ENCODE results near the gene ARHGEF18.

Gene ARHGEF18

GRCh38 chr19:7393939-7394730 is 45.4 kb downstream of the ARHGEF18 start:
- DNase-seq (ENCODE audit: low read depth), result no peak
- TF ChIP-seq CTCF (IDR thresholded peaks at IDR 0.05; ENCODE audit: control insufficient read depth, insufficient read depth, low read depth, low read length, missing control alignments), result no peak
- peak overlapping the region; percentile 69 for H3K4me3 ChIP-seq (ENCODE audit: control insufficient read depth, low read depth, low read length)

GRCh38 chr19:7394731-7395359 is 46.1 kb downstream of the ARHGEF18 start:
- no peak for TF ChIP-seq CTCF (IDR thresholded peaks at IDR 0.05; ENCODE audit: control insufficient read depth, insufficient read depth, low read depth, low read length, missing control alignments)
- H3K4me3 ChIP-seq (ENCODE audit: control insufficient read depth, low read depth, low read length), result peak overlapping the region; percentile 69
- DNase-seq (ENCODE audit: low read depth), result peak; percentile 48

GRCh38 chr19:7395360-7396066 is 46.8 kb downstream of the ARHGEF18 start:
- DNase-seq (ENCODE audit: low read depth), result no peak
- TF ChIP-seq CTCF (IDR thresholded peaks at IDR 0.05; ENCODE audit: control insufficient read depth, insufficient read depth, low read depth, low read length, missing control alignments), result no peak
- peak overlapping the region; percentile 69 for H3K4me3 ChIP-seq (ENCODE audit: control insufficient read depth, low read depth, low read length)

GRCh38 chr19:7397687-7398086 is 49.0 kb downstream of the ARHGEF18 start:
- H3K4me3 ChIP-seq (ENCODE audit: control insufficient read depth, low read depth, low read length), result no peak overlapping the region
- DNase-seq (ENCODE audit: low read depth), result peak; percentile 56
- no peak for TF ChIP-seq CTCF (IDR thresholded peaks at IDR 0.05; ENCODE audit: control insufficient read depth, insufficient read depth, low read depth, low read length, missing control alignments)
